ENCODE data around the gene SLC6A5. TPM values are rescaled to one million over a fixed set of nuclear protein-coding genes. Genes with fewer than 3 reads are reported as not detected.

The SLC6A5 gene
- total and polyA plus RNA-seq, 2 donors (not counting 3 experiments of a cell fraction or from before 2014, with no cell fraction given) = not detected

- H3K9me1 ChIP-seq (replicated peaks; ENCODE audit: control insufficient read depth, extremely low read depth, insufficient read depth, low read length) = no peaks in the 10 kb centered on the region
- no peak overlapping the region for H2AFZ ChIP-seq (ENCODE audit: low read depth, low read length)
- no peaks in the 10 kb centered on the region for H3K9me3 ChIP-seq (replicated peaks; ENCODE audit: control insufficient read depth, insufficient read depth, low read length)
- DNase-seq (ENCODE audit: low read depth, low spot score) (no peak), FAIRE-seq (no peak)
- BruUV-seq (replicated peaks) = no TSS peak
- H3K4me3 ChIP-seq (replicated peaks in 1 of 3; ENCODE audit: insufficient read depth in 1 of 3, low read depth in 1 of 3, low read length in 3 of 3) = no peak overlapping the region
- no peak overlapping the region for H3K4me2 ChIP-seq (ENCODE audit: insufficient read depth, low read length)
- ChIA-PET POLR2A (no interaction called here), CTCF (no interaction called here)
- no peaks in the 10 kb centered on the region for H3K79me2 ChIP-seq (ENCODE audit: control insufficient read depth, insufficient read depth, low read length)
- intact Hi-C loops (cut with micrococcal nuclease) (no loop called here), dilution Hi-C loops (cut with MboI; ENCODE audit: extremely low pct_ligation_motif_present, low sequenced_read_pairs) (no loop called here)
- no peaks in the 10 kb centered on the region for H3K27me3 ChIP-seq (ENCODE audit: control insufficient read depth in 2 of 2, insufficient read depth in 2 of 2, low read length in 2 of 2)
- H4K20me1 ChIP-seq (replicated peaks; ENCODE audit: control insufficient read depth, extremely low read depth, insufficient read depth, low read length) = no peaks in the 10 kb centered on the region
- no peak overlapping the region for H3K27ac ChIP-seq (ENCODE audit: insufficient read depth, low read depth, low read length)
- H3K9ac ChIP-seq (replicated peaks; ENCODE audit: extremely low read depth, insufficient read depth, low read length) = no peak overlapping the region
- no peaks in the 10 kb centered on the region for H3K4me1 ChIP-seq (ENCODE audit: control insufficient read depth, extremely low read depth, insufficient read depth, low read length)
- H3K36me3 ChIP-seq (ENCODE audit: control insufficient read depth in 2 of 2, extremely low read depth in 1 of 2, insufficient read depth in 2 of 2, low read length in 2 of 2) = no peaks in the 10 kb centered on the region
- TF ChIP-seq FOS (IDR thresholded peaks at IDR 0.05; ENCODE audit: borderline replicate concordance, insufficient read depth, low read length) = no peak
- TF ChIP-seq MAX (IDR thresholded peaks at IDR 0.05; ENCODE audit: insufficient read depth, insufficient read length) = no peak
- TF ChIP-seq MYC (IDR thresholded peaks at IDR 0.05; ENCODE audit: low read depth, low read length) = no peak
- TF ChIP-seq JUN (IDR thresholded peaks at IDR 0.05; ENCODE audit: borderline replicate concordance, insufficient read depth, insufficient read length, low read depth) = no peak
- TF ChIP-seq POLR2A (IDR thresholded peaks at IDR 0.05; ENCODE audit: low read depth, low read length) = no peak
- TF ChIP-seq GATA2 (IDR thresholded peaks at IDR 0.05; ENCODE audit: insufficient read depth, insufficient read length, low read depth, low read length) = no peak
- TF ChIP-seq EZH2 (IDR thresholded peaks at IDR 0.05; ENCODE audit: borderline replicate concordance, low read depth, low read length, severe bottlenecking) = no peak
- no peak for TF ChIP-seq CTCF (IDR thresholded peaks at IDR 0.05; ENCODE audit: extremely low read depth in 1 of 2, insufficient read depth in 1 of 2, low read depth in 1 of 2, low read length in 2 of 2)
- TF ChIP-seq POLR2AphosphoS5 (IDR thresholded peaks at IDR 0.05; ENCODE audit: insufficient read depth, low read depth, low read length) = no peak
Observed at GRCh38 chr11:20631519-20632168, 32.2 kb downstream of the SLC6A5 start.

Measured in endothelial cell of umbilical vein (primary cell).